Fibroblast of lung (primary cell): ENCODE results near the gene CKLF. TPM values are rescaled to one million over a fixed set of nuclear protein-coding genes. Genes with fewer than 3 reads are reported as not detected.
A peak's percentile ranks its signal among the peaks of the same experiment; 100 is the strongest.
"Not testable (repeated sequence)": the region's sequence is repeated elsewhere in the genome, so short reads cannot be mapped to it uniquely, and the experiment has no call there.

Experiments
- DNase-seq, 2 donors: peaks; one replicate each; pipeline versions ENCODE4 v3.0.0 to v3.0.0-alpha.2; 2010; ENCODE audit warnings: low read depth in 2 of 2
- H2AFZ ChIP-seq: 2 replicates; pipeline ENCODE4 v1.5.1; 2012; ENCODE audit warnings: low read length, control low read depth, inconsistent platforms
- H3K27ac ChIP-seq: 2 replicates; pipeline ENCODE4 v1.5.1; 2011; ENCODE audit warnings: low read length, control low read depth; ENCODE audit not compliant: insufficient read depth
- H3K27me3 ChIP-seq: 2 replicates; pipeline ENCODE4 v1.5.1; 2011; ENCODE audit warnings: mild to moderate bottlenecking, low read length; ENCODE audit not compliant: control insufficient read depth, insufficient read depth
- H3K36me3 ChIP-seq: 2 replicates; pipeline ENCODE4 v1.5.1; 2011; ENCODE audit warnings: low read length; ENCODE audit not compliant: control insufficient read depth, insufficient read depth
- H3K4me1 ChIP-seq: 2 replicates; pipeline ENCODE4 v1.5.1; 2011; ENCODE audit warnings: low read length; ENCODE audit not compliant: control insufficient read depth, insufficient read depth; ENCODE audit errors: extremely low read depth
- H3K4me2 ChIP-seq: 2 replicates; pipeline ENCODE4 v1.5.1; 2011; ENCODE audit warnings: low read length, control low read depth; ENCODE audit not compliant: insufficient read depth; ENCODE audit errors: extremely low read depth
- H3K4me3 ChIP-seq, 4 experiments: fragments of 200-600 bp in 1 of 4; sonication (generic) in 1 of 4; replicated peaks in 1 of 4; 2 replicates each; pipeline ENCODE4 v1.5.1; 2011 to 2016; ENCODE audit warnings: low read length in 4 of 4, low read depth in 3 of 4, mild to moderate bottlenecking in 3 of 4, control low read depth in 2 of 4, inconsistent platforms in 1 of 4, mixed read lengths in 1 of 4; ENCODE audit not compliant: insufficient read depth in 1 of 4; ENCODE audit errors: control extremely low read depth in 1 of 4
- H3K79me2 ChIP-seq: 2 replicates; pipeline ENCODE4 v1.5.1; 2012; ENCODE audit warnings: mild to moderate bottlenecking, low read length, inconsistent platforms; ENCODE audit not compliant: control insufficient read depth, insufficient read depth
- H3K9ac ChIP-seq: 2 replicates; pipeline ENCODE4 v1.5.1; 2011; ENCODE audit warnings: mild to moderate bottlenecking, low read length, control low read depth; ENCODE audit not compliant: insufficient read depth
- H3K9me3 ChIP-seq: 2 replicates; pipeline ENCODE4 v1.5.1; 2012; ENCODE audit warnings: low read depth, low read length; ENCODE audit not compliant: control insufficient read depth, insufficient read depth
- H4K20me1 ChIP-seq: 2 replicates; pipeline ENCODE4 v1.5.1; 2011; ENCODE audit warnings: low read length; ENCODE audit not compliant: control insufficient read depth, insufficient read depth; ENCODE audit errors: extremely low read depth
- CTCF ChIP-seq, 2 donors: IDR thresholded peaks in 1 of 2; conservative IDR thresholded peaks in 1 of 2; 1 replicate in 1 of 2; 2 replicates in 1 of 2; pipeline ENCODE4 v1.5.1; 2011 to 2012; ENCODE audit warnings: low read length in 2 of 2, control low read depth in 1 of 2, inconsistent platforms in 1 of 2, low read depth in 1 of 2, mild to moderate bottlenecking in 1 of 2
- EZH2 ChIP-seq: IDR thresholded peaks from 2 replicates; pipeline ENCODE4 v1.5.1; 2012; ENCODE audit warnings: low read length, control low read depth, mild to moderate bottlenecking; ENCODE audit errors: missing control alignments
- polyA plus RNA-seq, 2 donors: library from polyadenylated mRNA; depleted of rRNA in 1 of 2; stranded (reverse) in 1 of 2; unstranded in 1 of 2; fragments of >200 nt; gene quantifications; 2 replicates each; pipeline ENCODE4 v1.2.1, GENCODE V29; 2011 to 2012; ENCODE audit warnings: missing spikeins in 1 of 2
- total RNA-seq: library from RNA; depleted of rRNA; stranded (reverse); fragments of >200 nt; gene quantifications from 2 replicates; pipeline ENCODE4 v1.2.1, GENCODE V29; 2014

The CKLF gene
- total and polyA plus RNA-seq, 2 donors (not counting 1 experiment from before 2014, with no cell fraction given) = 41.9 to 70.9 TPM

- H3K9ac ChIP-seq, H3K4me2 ChIP-seq: not testable (repeated sequence)
These were observed 37.3 kb upstream of the CKLF start for GRCh38 chr16:66514980-66515595.

DNA sequence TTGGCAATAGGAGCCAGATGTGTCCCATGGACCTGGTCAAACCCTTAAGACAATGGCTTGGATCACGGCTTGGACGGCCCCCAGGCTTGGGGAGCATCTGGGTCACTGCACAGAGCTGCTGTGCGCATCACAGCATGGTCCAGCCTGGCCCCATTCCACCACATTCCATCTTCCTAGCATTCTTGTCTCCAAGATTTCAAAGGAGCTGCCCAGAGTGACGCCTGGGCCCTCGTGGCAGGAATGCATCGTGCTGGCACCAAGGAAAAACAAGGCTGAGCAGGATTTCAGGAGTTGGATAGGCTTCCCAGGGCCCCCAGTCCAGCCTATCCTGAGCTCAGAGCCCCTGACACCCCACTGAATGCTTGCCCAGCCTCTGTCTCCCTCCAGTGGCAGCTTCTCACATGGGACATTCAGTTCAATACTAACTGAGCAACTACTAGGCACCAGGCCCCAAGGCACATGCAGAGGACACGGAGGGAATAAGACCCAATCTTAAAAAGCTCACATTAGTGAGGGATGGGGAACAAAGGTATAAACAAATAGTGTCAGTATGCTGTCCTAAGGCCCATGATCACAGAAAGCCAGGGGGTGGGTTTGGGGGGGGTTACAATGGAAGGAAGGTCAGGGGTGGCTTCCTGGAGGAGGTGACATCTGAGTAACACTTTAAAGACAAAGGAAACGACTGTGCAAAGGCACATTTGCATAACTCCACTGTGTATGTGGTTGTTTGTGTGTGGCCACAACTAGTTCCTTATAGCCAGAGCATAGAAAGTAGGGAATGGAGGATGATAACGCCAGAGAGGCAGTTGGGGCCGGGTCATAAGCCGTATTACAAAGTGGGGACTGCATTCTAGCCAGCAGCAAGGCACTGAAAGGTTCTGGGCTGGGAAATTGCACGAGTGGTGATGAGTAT lies 36.5 kb upstream of the CKLF start:
- Histone ChIP-seq H3K9me3 (no peaks in the 10 kb centered on the region), H3K79me2 (no peaks in the 10 kb centered on the region), H3K36me3 (peaks cover 2% of the 10 kb centered on the region), H3K4me2 (peak overlapping the region; percentile 69), H2AFZ (no peak overlapping the region), H3K9ac (no peak overlapping the region), H4K20me1 (no peaks in the 10 kb centered on the region), H3K27ac (peak overlapping the region; percentile 77), H3K4me1 (peaks cover 45% of the 10 kb centered on the region), H3K4me3 (no peak overlapping the region), H3K27me3 (no peaks in the 10 kb centered on the region)
- TF ChIP-seq EZH2 (no peak), CTCF (conservative IDR thresholded peaks at IDR 0.05 in 1 of 2, IDR thresholded peaks at IDR 0.05 in 1 of 2; ENCODE audit: low read depth in 1 of 2, low read length in 2 of 2) (peak; percentile 41 to 48)
- DNase-seq = peak; percentile 45 to 84

More at GRCh38 chr16:66514980-66515595, 37.3 kb upstream of the CKLF start:
- not testable (repeated sequence) for H3K36me3 ChIP-seq, H3K27me3 ChIP-seq, H4K20me1 ChIP-seq, DNase-seq, H3K27ac ChIP-seq, H2AFZ ChIP-seq, H3K79me2 ChIP-seq, H3K9me3 ChIP-seq, H3K4me3 ChIP-seq
- peaks cover 45% of the 10 kb centered on the region for H3K4me1 ChIP-seq

- no peak for DNase-seq
- no peak overlapping the region for H3K4me3 ChIP-seq
- no peaks in the 10 kb centered on the region for H3K9me3 ChIP-seq
- H3K9ac ChIP-seq = no peak overlapping the region
- no peaks in the 10 kb centered on the region for H3K27me3 ChIP-seq
- H2AFZ ChIP-seq = peak overlapping the region; percentile 45
- H3K27ac ChIP-seq = peak overlapping the region; percentile 77
- H3K36me3 ChIP-seq = peaks cover 2% of the 10 kb centered on the region
- peak overlapping the region; percentile 69 for H3K4me2 ChIP-seq
- peaks cover 40% of the 10 kb centered on the region for H3K4me1 ChIP-seq
- no peaks in the 10 kb centered on the region for H4K20me1 ChIP-seq
- H3K79me2 ChIP-seq = no peaks in the 10 kb centered on the region
- TF ChIP-seq CTCF (conservative IDR thresholded peaks at IDR 0.05 in 1 of 2, IDR thresholded peaks at IDR 0.05 in 1 of 2; ENCODE audit: low read depth in 1 of 2, low read length in 2 of 2) (no peak), EZH2 (no peak)
These were observed 35.9 kb upstream of the CKLF start for GRCh38 chr16:66516509-66516807.
